ENCODE data around the gene PLCL1.

DNA sequence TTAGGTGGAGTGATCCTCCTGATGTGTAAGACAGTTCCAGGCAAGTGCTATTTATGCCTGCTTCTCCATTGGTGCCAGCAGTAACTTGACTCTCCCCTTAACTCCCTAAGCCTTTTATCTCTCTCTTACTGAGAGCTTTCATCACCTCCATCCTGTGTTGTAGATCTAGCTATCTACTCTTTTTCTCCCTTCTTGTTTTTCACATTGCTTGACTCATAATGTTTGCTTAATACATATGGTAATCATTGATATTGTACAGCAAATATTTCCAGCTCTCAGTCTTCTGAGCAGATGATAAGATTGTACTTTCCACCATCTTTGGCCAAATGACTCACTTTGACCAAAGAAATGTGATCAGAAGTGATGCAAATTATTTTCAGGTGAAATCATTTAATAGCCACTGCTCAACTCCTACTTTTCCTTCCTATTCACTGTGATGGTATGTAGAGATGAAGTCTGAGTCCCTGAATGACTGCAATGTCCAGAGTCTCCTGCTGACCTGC is 165.0 kb downstream of the PLCL1 start:
- TF ChIP-seq, protein P1, sequence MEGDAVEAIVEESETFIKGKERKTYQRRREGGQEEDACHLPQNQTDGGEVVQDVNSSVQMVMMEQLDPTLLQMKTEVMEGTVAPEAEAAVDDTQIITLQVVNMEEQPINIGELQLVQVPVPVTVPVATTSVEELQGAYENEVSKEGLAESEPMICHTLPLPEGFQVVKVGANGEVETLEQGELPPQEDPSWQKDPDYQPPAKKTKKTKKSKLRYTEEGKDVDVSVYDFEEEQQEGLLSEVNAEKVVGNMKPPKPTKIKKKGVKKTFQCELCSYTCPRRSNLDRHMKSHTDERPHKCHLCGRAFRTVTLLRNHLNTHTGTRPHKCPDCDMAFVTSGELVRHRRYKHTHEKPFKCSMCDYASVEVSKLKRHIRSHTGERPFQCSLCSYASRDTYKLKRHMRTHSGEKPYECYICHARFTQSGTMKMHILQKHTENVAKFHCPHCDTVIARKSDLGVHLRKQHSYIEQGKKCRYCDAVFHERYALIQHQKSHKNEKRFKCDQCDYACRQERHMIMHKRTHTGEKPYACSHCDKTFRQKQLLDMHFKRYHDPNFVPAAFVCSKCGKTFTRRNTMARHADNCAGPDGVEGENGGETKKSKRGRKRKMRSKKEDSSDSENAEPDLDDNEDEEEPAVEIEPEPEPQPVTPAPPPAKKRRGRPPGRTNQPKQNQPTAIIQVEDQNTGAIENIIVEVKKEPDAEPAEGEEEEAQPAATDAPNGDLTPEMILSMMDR (IDR thresholded peaks at IDR 0.05; ENCODE audit: insufficient read depth, low read length): no peak
- TF ChIP-seq, protein P2, sequence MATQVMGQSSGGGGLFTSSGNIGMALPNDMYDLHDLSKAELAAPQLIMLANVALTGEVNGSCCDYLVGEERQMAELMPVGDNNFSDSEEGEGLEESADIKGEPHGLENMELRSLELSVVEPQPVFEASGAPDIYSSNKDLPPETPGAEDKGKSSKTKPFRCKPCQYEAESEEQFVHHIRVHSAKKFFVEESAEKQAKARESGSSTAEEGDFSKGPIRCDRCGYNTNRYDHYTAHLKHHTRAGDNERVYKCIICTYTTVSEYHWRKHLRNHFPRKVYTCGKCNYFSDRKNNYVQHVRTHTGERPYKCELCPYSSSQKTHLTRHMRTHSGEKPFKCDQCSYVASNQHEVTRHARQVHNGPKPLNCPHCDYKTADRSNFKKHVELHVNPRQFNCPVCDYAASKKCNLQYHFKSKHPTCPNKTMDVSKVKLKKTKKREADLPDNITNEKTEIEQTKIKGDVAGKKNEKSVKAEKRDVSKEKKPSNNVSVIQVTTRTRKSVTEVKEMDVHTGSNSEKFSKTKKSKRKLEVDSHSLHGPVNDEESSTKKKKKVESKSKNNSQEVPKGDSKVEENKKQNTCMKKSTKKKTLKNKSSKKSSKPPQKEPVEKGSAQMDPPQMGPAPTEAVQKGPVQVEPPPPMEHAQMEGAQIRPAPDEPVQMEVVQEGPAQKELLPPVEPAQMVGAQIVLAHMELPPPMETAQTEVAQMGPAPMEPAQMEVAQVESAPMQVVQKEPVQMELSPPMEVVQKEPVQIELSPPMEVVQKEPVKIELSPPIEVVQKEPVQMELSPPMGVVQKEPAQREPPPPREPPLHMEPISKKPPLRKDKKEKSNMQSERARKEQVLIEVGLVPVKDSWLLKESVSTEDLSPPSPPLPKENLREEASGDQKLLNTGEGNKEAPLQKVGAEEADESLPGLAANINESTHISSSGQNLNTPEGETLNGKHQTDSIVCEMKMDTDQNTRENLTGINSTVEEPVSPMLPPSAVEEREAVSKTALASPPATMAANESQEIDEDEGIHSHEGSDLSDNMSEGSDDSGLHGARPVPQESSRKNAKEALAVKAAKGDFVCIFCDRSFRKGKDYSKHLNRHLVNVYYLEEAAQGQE (IDR thresholded peaks at IDR 0.05; ENCODE audit: insufficient replicate concordance, low read depth): no peak
- no peak for TF ChIP-seq SPI1 (IDR thresholded peaks at IDR 0.05; ENCODE audit: borderline replicate concordance, low read depth)

Data from HL-60 (cell line).